SIG-M5 (cell line): Measurements from ENCODE around the gene PTPA.

Experiments
- DNase-seq: peaks from one replicate; lab custom pipeline; 2025; lab: John Stamatoyannopoulos, UW

PTPA gene

DNA sequence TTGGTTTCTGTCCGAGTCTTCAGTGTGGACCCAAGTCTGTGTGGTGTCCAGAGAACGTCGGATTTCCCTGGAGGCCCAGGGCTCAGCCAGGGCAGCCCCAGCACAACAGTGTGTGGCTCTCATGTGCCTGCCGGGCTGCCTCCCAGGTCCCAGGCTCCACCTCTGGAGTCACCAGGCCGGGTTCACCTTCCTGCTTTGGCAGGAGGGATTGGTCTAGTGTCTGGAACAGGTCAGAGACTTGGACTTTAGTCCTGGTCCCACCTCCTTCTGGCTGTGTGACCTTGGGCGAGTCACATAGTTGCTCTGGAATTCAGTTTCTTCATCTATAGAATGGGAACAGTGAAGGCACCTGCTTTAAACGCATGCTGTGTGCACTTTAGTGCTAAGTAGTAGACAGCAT is 27.1 kb upstream of the PTPA start:
- no peak for DNase-seq

GRCh38 chr9:129089246-129089645 is 22.0 kb upstream of the PTPA start:
- no peak for DNase-seq

DNA sequence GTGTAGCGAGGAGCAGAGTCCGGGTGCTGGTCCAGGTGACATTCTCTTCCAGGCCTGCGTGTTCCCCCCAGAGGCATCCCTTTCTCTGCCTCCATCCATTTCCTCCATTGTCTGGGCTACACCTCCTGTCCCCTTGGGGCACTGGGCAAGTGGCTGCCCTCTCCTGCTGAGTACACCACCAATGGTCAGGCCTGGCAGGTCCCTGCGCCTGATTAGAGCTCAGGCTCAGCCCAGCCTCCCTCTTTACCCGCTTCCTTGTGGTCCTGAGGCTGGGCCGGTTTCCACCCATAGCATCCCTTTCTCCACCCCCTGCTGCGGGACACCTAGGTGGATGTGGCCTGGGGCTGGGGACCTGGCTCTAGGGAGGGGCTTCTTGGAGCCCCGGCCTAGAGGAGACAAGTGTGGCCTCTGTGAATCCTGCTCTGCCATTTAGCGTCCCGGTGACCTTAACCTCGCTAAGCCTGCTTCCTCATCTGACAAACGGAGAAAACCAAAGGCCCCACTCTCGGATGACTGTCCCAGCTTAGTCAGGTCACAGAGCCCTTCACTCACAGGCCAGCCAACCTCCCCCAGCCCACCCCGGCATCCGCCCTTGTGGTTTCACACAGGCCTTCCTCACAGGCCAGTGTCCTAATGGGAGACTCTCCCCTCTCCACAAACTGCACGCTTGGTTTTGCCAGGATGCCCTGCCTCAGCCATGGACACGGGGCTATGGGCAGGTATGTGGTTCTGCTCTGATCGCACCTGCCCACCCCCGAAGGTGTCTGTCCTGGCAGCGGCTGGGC is 17.4 kb upstream of the PTPA start:
- DNase-seq, result no peak

GRCh38 chr9:129094387-129095169 is 16.6 kb upstream of the PTPA start:
- DNase-seq, result no peak

GRCh38 chr9:129095170-129095667 is 16.0 kb upstream of the PTPA start:
- DNase-seq, result no peak

- DNase-seq, result no peak
Measured at GRCh38 chr9:129095908-129096307, 15.3 kb upstream of the PTPA start.

DNA sequence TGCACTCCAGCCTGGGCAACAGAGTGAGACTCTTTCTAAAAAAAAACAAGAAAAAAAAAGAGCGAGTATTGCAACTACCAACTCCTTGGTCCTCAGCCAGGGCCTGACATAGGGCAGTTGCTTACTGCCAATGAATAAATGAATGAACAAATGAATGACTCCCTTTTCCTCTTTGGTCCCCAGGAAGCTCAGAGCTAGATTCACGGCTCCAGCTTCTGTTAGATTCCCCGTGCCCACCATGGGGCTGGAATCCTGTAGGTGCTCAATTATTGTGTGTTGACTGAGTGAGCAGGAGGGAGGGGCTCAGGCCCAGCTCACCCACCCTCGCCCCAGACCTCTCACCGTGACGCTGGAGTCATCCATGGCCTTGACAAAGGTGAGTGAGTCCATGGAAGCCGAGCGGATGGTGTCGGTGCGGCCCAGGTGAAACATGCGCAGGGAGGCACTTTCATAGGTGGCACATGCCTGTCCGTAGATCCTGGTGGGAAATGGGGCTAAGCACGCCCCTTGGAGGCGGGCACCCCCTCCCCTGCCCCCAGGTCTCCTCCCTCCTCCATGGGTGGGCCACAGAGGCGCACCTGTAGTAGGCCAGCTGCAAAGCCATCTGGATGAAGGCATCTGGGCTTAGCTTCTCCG is 13.4 kb upstream of the PTPA start:
- DNase-seq, result no peak

- no peak for DNase-seq
Measured at GRCh38 chr9:129098328-129098727, 12.9 kb upstream of the PTPA start.

GRCh38 chr9:129100383-129101169 is 10.6 kb upstream of the PTPA start:
- DNase-seq, result no peak

DNA sequence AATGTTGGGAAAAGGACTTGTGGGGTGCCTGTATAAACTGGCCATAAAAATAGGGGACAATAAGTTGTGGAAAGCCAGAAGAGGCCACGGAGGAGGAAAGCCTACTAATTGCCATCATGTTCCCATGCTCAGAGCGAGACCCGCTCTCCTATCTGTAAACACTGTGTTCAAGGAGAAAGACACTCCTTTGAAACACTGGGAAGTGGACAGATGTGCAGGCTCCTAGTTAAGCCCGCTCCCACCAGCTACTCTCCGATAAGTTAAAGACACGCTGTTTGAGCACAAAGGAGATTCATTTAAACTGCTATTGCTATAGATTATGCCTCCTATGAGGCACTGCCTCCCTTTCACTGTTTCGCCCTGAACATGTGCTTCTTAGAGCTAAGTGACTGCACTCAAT is 9.9 kb upstream of the PTPA start:
- no peak for DNase-seq

DNA sequence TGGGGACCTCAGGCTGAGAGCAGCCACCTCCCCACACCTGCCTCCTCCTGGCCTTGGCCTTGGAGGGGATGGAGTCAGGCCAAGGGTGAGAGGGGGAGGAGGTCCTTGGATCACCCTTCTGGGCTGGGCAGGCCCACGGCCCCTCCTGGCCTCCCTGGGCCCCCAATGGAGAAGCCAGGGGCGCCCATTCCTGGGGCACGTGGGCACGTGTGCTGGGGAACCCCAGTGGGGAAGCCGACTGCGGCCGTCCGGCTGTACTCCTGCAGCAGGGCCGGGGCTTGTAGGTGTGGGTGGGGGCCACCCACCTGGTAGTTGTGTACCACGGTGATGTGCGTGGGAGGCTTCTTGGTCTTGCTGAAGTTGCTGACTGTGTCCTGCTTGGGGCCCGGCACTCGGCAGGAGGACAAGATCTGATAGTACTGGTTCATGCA is 9.1 kb upstream of the PTPA start:
- DNase-seq, result no peak

DNA sequence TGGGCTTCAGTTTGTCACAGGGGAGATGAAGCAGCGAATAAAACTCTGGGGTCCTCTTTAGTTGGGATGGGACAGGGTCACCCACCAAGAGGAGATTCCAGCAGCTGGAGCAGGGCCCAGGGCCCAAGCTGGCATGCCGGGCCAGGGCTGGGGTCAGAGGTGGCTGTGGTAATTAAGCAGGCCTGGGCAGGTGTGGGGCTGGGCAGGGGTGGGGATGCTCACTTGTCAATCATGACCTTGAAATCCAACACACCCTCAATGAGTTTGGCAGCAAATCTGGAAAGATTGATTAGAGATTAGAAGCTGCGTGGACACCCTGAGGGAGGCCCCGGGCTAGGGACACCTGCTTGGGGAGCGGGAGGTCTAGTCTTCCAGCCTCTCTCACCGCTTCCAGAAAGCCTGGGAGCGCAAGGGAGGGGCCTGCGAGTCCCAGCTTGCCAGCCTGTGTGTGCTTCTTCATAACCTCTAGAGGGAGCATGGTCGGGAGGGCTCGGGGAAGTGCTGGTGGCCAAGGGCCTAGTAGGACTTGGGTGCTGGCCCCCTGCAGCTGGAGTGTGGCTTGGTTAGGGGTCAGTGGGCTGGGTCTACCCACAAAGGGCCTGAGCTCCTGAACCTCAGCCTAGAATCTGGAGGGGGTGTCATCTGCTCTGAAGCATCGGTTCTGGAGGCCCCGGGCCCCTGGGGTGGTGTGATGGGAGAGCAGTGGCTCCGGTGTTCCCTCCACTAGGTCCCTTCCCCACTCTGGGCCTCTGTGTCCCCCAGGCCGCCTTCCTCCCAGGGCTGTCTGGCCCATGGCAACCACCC is 8.2 kb upstream of the PTPA start:
- no peak for DNase-seq

GRCh38 chr9:129103595-129103965 is 7.6 kb upstream of the PTPA start:
- DNase-seq, result no peak

- DNase-seq, result no peak
Measured at GRCh38 chr9:129104051-129104450, 7.2 kb upstream of the PTPA start.

DNA sequence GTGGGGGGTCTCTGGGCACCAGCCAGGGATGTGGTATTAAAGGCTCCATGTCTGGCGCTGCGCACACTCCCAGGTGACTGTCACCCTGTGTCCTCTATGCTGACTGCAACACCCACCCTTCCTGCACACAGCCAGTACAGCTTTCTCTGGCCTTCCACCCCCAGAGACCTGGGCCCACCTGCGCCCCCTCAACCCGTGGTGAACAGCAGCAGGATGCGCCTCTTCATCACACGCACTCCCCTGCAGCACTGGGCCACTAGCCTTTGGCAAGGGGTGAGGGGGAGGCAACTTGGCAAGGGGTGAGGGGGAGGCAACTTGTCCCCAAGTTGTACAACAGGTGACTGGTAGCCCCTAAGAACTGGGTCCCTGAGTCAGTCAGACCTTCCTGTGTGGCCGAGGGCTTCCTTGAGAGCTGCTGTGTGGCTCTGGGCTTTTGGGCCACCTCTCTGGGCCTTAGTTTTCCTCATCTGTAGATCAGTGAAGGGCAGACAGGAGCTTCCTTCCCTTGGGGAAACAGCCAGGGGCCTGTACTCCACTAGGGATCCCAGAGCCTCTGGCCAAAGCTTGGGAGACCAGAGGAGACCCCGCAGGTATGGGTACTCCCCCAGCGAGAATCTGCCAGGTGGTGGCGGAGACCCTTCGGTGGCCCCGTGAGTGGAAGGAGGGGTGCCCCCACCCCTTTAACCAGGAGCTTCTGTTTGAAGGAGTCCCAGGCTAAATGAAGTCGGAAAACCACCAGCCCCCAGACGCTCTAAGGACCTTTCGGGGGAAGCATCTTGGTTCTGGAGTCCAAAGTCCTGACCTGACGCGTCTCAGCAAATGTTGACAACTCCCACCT is 5.1 kb upstream of the PTPA start:
- no peak for DNase-seq

DNA sequence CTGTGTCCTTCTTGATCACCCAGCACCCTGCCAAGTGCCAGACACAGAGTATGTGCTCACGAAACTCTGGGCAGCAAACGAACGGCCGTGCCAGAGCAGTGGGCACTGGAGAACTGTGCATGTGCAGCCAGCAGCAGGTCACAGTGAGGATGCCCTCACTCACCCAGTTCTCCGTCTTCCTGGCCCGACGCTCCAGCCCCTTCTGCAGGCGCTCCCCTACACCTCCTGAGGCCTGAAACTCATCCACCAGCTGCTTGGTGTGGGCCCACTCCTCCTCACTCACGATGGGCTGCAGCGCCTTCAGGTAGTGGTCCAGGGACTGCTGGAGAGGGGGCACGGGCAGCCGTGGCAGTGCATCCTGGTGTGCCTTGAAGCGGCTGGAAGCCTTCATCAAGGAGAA is 3.6 kb upstream of the PTPA start:
- DNase-seq, result no peak

- no peak for DNase-seq
Measured at GRCh38 chr9:129108083-129108804, 3.0 kb upstream of the PTPA start.

DNA sequence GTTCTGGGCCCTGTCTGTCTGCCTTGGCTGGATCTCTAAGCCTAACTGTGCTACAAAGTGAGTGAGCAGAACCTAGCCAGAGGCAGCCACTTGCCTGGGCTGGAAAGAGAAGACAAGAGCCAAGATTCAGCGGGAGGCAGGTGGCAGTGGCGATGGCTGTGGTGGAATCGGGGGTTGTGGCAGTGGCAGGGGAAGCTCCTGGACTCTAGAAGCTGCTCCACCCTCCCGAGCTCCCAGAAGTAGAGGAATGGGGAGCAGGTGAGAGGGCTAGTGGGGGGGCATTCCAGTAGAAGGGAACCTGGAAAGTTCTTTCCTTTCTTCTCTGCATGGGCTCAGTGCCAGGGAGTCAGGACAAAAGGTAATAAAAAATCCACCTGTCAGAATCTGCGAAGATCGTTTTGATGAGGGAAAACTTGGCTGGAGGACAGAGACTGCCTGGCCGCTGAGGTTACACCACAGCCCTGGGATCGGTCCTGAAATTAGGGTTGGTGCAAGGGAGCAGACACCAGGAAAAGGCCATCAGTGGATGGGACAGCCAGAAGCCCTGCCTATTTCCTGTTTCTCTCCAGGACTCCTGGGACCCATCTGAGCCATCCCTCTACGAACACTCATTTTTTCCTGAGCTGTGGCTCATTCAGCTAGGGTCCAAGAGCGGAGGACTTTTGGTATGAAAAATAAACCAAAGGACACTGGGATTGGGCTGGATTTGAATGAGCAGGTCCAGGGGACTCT is 2.2 kb upstream of the PTPA start:
- no peak for DNase-seq

DNA sequence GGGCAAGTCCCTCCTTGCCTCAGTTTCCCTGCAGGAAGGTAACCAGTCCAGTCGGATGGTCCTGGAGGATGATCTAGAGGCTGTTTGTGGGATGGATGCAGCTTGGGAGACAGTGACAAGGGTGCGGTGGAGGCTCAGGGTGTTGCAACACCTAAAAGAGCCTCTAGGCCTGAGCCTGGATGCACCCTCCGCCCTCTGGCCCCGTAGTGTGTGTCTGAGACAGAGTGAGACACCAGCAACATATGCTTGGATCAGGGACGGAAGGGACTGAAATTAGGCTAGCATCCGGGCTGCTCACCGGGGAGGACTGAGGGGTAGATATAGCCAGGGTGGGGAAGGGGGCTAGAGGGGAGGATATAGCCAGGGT is 1.7 kb upstream of the PTPA start:
- peak; percentile 26 for DNase-seq
